HEK293 (cell line): Measurements from ENCODE around the gene KCTD17.

Experiments used
- SP7 ChIP-seq: fragments of 450-650 bp; formaldehyde crosslinking; IDR thresholded peaks from 2 replicates; pipeline ENCODE4 v1.5.1; 2016; ENCODE audit warnings: missing biosample characterization, missing genetic modification characterization
- ZNF23 ChIP-seq: fragments of 450-650 bp; formaldehyde crosslinking; IDR thresholded peaks from 2 replicates; pipeline ENCODE4 v1.5.1; 2016; ENCODE audit warnings: missing biosample characterization, missing genetic modification characterization, borderline replicate concordance
- ZNF473 ChIP-seq: fragments of 450-650 bp; formaldehyde crosslinking; IDR thresholded peaks from 2 replicates; pipeline ENCODE4 v1.5.1; 2017; ENCODE audit warnings: missing biosample characterization, missing genetic modification characterization
- ZNF558 ChIP-seq: fragments of 450-650 bp; formaldehyde crosslinking; IDR thresholded peaks from 2 replicates; pipeline ENCODE4 v1.5.1; 2016; ENCODE audit warnings: missing biosample characterization, missing genetic modification characterization
- ZNF621 ChIP-seq: fragments of 450-650 bp; formaldehyde crosslinking; IDR thresholded peaks from 2 replicates; pipeline ENCODE4 v1.5.1; 2017; ENCODE audit warnings: missing biosample characterization, missing genetic modification characterization
- ZSCAN16 ChIP-seq: fragments of 450-650 bp; formaldehyde crosslinking; IDR thresholded peaks from 2 replicates; pipeline ENCODE4 v1.5.1; 2016; ENCODE audit warnings: missing biosample characterization, missing genetic modification characterization
- TF ChIP-seq, protein P1 (sequence below): fragments of 450-650 bp; formaldehyde crosslinking; IDR thresholded peaks from 2 replicates; pipeline ENCODE4 v1.5.1; 2016; ENCODE audit warnings: missing biosample characterization, missing genetic modification characterization
- TF ChIP-seq, protein P2 (sequence below): fragments of 450-650 bp; formaldehyde crosslinking; IDR thresholded peaks from 2 replicates; pipeline ENCODE4 v1.5.1; 2016; ENCODE audit warnings: missing biosample characterization, missing genetic modification characterization
- TF ChIP-seq, protein P3 (sequence below): sonication (generic); formaldehyde crosslinking; IDR thresholded peaks from 2 replicates; pipeline ENCODE4 v1.8.1; 2022; ENCODE audit warnings: mild to moderate bottlenecking, moderate library complexity, missing genetic modification reagents

DNA sequence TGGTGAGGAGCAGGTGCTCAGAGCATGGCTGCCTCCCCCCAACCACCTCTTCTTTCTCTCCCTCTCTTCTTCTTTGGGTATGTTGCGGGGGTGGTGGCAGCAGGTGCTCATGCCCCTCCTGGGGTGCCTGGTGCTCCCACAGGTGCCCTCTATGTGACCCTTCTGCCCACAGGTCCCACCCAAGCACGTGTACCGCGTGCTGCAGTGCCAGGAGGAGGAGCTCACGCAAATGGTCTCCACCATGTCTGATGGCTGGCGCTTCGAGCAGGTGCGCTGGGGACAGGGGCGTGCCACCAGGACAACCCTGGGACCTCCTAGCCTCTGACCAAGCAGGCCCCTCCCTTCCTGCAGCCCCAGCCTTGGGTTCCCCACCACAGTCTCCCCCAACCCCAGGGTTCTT lies 5.7 kb downstream of the KCTD17 start:
- TF ChIP-seq ZSCAN16 (tag by site-specific recombination) (no peak), ZNF473 (tag by site-specific recombination) (no peak), ZNF558 (tag by site-specific recombination) (no peak), ZNF23 (no peak), SP7 (no peak), ZNF621 (tag by site-specific recombination) (no peak)
- TF ChIP-seq, protein P1, sequence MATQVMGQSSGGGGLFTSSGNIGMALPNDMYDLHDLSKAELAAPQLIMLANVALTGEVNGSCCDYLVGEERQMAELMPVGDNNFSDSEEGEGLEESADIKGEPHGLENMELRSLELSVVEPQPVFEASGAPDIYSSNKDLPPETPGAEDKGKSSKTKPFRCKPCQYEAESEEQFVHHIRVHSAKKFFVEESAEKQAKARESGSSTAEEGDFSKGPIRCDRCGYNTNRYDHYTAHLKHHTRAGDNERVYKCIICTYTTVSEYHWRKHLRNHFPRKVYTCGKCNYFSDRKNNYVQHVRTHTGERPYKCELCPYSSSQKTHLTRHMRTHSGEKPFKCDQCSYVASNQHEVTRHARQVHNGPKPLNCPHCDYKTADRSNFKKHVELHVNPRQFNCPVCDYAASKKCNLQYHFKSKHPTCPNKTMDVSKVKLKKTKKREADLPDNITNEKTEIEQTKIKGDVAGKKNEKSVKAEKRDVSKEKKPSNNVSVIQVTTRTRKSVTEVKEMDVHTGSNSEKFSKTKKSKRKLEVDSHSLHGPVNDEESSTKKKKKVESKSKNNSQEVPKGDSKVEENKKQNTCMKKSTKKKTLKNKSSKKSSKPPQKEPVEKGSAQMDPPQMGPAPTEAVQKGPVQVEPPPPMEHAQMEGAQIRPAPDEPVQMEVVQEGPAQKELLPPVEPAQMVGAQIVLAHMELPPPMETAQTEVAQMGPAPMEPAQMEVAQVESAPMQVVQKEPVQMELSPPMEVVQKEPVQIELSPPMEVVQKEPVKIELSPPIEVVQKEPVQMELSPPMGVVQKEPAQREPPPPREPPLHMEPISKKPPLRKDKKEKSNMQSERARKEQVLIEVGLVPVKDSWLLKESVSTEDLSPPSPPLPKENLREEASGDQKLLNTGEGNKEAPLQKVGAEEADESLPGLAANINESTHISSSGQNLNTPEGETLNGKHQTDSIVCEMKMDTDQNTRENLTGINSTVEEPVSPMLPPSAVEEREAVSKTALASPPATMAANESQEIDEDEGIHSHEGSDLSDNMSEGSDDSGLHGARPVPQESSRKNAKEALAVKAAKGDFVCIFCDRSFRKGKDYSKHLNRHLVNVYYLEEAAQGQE (tag by site-specific recombination): no peak
- TF ChIP-seq, protein P2, sequence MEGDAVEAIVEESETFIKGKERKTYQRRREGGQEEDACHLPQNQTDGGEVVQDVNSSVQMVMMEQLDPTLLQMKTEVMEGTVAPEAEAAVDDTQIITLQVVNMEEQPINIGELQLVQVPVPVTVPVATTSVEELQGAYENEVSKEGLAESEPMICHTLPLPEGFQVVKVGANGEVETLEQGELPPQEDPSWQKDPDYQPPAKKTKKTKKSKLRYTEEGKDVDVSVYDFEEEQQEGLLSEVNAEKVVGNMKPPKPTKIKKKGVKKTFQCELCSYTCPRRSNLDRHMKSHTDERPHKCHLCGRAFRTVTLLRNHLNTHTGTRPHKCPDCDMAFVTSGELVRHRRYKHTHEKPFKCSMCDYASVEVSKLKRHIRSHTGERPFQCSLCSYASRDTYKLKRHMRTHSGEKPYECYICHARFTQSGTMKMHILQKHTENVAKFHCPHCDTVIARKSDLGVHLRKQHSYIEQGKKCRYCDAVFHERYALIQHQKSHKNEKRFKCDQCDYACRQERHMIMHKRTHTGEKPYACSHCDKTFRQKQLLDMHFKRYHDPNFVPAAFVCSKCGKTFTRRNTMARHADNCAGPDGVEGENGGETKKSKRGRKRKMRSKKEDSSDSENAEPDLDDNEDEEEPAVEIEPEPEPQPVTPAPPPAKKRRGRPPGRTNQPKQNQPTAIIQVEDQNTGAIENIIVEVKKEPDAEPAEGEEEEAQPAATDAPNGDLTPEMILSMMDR: no peak
- TF ChIP-seq, protein P3, sequence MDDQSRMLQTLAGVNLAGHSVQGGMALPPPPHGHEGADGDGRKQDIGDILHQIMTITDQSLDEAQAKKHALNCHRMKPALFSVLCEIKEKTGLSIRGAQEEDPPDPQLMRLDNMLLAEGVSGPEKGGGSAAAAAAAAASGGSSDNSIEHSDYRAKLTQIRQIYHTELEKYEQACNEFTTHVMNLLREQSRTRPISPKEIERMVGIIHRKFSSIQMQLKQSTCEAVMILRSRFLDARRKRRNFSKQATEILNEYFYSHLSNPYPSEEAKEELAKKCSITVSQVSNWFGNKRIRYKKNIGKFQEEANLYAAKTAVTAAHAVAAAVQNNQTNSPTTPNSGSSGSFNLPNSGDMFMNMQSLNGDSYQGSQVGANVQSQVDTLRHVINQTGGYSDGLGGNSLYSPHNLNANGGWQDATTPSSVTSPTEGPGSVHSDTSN: no peak
